ENCODE results near the gene AVEN. TPM values are rescaled to one million over a fixed set of nuclear protein-coding genes. Genes with fewer than 3 reads are reported as not detected.

Gene AVEN
- total RNA-seq, 1 donor from 2014 or later = 27.3 TPM

DNA sequence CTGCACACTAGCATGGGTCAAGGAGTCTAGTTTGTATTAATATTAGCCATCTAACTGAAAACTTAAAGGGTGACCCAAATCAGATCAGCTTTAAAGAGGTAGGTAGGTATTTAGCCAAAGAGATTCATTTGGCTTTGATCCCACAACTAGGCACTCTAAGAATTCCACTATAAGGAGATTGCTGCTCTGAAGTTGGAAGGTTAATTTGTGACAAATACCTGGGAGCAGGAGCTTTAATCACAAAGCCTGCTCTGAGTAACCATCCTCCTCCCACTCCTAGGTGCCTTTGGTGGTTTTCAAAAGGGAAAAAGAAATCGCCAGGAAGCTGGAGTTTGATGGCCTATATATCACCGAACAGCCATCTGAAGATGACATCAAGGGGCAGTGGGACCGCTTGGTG is 191.0 kb downstream of the AVEN start:
- H3K9me3 Mint-ChIP-seq (ENCODE audit: low read depth) = no peaks in the 10 kb centered on the region
- H3K27ac Mint-ChIP-seq (ENCODE audit: unreplicated experiment) = no peak overlapping the region
- peaks cover 9% of the 10 kb centered on the region for H3K4me1 Mint-ChIP-seq (ENCODE audit: low read depth)
- no peaks in the 10 kb centered on the region for H3K36me3 Mint-ChIP-seq (ENCODE audit: low read depth)
- no peaks in the 10 kb centered on the region for H3K27me3 Mint-ChIP-seq (ENCODE audit: low read depth)
- no peak for TF ChIP-seq CTCF (IDR thresholded peaks at IDR 0.05)
- no peak overlapping the region for H3K4me3 Mint-ChIP-seq (ENCODE audit: unreplicated experiment)
- no peak for DNase-seq (ENCODE audit: low spot score)

GRCh38 chr15:33846862-33847261 is 192.1 kb downstream of the AVEN start:
- H3K27me3 Mint-ChIP-seq (ENCODE audit: low read depth) = no peaks in the 10 kb centered on the region
- H3K27ac Mint-ChIP-seq (ENCODE audit: unreplicated experiment) = no peak overlapping the region
- no peaks in the 10 kb centered on the region for H3K36me3 Mint-ChIP-seq (ENCODE audit: low read depth)
- H3K4me3 Mint-ChIP-seq (ENCODE audit: unreplicated experiment) = no peak overlapping the region
- H3K4me1 Mint-ChIP-seq (ENCODE audit: low read depth) = no peaks in the 10 kb centered on the region
- TF ChIP-seq CTCF (IDR thresholded peaks at IDR 0.05) = no peak
- no peak for DNase-seq (ENCODE audit: low spot score)
- no peaks in the 10 kb centered on the region for H3K9me3 Mint-ChIP-seq (ENCODE audit: low read depth)

DNA sequence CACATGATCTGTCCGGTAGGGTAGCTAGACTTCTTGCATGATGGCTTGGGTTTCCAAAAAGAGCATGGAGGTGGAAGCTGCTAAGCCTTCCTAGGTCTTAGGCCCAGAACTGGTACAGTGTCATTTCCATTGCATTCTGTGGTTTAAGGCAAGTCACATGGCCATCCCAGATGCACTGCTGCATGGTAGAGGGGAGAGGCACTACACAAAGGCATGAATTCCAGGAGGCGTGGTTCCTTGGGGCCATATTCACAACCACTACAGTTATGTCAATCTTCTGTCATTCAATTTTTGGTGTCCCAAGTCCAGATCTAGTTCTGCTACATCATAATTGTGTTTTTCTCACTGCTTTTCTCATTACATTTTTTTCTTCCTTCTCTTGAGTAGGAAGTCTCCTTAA is 192.9 kb downstream of the AVEN start:
- Mint-ChIP-seq H3K36me3 (ENCODE audit: low read depth) (no peaks in the 10 kb centered on the region), H3K27me3 (ENCODE audit: low read depth) (no peaks in the 10 kb centered on the region), H3K4me3 (ENCODE audit: unreplicated experiment) (no peak overlapping the region), H3K4me1 (ENCODE audit: low read depth) (no peaks in the 10 kb centered on the region), H3K27ac (ENCODE audit: unreplicated experiment) (no peak overlapping the region), H3K9me3 (ENCODE audit: low read depth) (no peaks in the 10 kb centered on the region)
- TF ChIP-seq CTCF (IDR thresholded peaks at IDR 0.05) = no peak
- DNase-seq (ENCODE audit: low spot score) = no peak

GRCh38 chr15:33844597-33844996 is 194.4 kb downstream of the AVEN start:
- Mint-ChIP-seq H3K36me3 (ENCODE audit: low read depth) (no peaks in the 10 kb centered on the region), H3K27ac (ENCODE audit: unreplicated experiment) (no peak overlapping the region), H3K9me3 (ENCODE audit: low read depth) (no peaks in the 10 kb centered on the region), H3K27me3 (ENCODE audit: low read depth) (no peaks in the 10 kb centered on the region), H3K4me1 (ENCODE audit: low read depth) (no peaks in the 10 kb centered on the region), H3K4me3 (ENCODE audit: unreplicated experiment) (no peak overlapping the region)
- DNase-seq (ENCODE audit: low spot score) = no peak
- no peak for TF ChIP-seq CTCF (IDR thresholded peaks at IDR 0.05)

DNA sequence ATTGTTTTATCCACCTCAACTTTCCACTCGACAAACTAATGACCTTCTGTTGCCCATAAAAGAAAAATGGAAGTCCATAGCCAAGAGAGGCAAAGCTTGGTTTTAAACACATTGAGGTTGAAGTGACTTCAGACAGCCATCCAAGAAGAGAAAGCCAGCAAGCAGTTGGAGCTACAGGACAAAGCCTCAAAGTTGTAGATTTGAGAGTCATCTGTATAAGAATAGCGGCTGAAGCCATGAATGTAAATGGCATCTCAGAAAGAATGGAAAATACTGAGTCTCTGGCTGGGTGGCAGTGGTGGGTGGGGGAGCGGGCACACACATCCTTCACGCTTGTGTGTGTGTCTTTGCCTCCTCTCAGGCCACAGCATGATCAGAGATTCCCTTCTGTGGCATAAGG is 194.8 kb downstream of the AVEN start:
- H3K4me1 Mint-ChIP-seq (ENCODE audit: low read depth) = no peaks in the 10 kb centered on the region
- H3K4me3 Mint-ChIP-seq (ENCODE audit: unreplicated experiment) = no peak overlapping the region
- DNase-seq (ENCODE audit: low spot score) = no peak
- H3K9me3 Mint-ChIP-seq (ENCODE audit: low read depth) = no peaks in the 10 kb centered on the region
- H3K36me3 Mint-ChIP-seq (ENCODE audit: low read depth) = no peaks in the 10 kb centered on the region
- no peak for TF ChIP-seq CTCF (IDR thresholded peaks at IDR 0.05)
- H3K27me3 Mint-ChIP-seq (ENCODE audit: low read depth) = no peaks in the 10 kb centered on the region
- no peak overlapping the region for H3K27ac Mint-ChIP-seq (ENCODE audit: unreplicated experiment)
